Fibroblast of villous mesenchyme (primary cell): Measurements from ENCODE around the gene AQP9. TPM values are rescaled to one million over a fixed set of nuclear protein-coding genes. Genes with fewer than 3 reads are reported as not detected.

ENCODE experiments used
- DNase-seq: peaks from one replicate; pipeline ENCODE4 v3.0.0-alpha.2; 2010; ENCODE audit warnings: low read depth
- H3K4me3 ChIP-seq: 2 replicates; pipeline ENCODE4 v1.5.1; 2011; ENCODE audit warnings: low read depth, mild to moderate bottlenecking, low read length
- small RNA-seq: library from RNA; depleted of rRNA; stranded (forward); fragments of <200 nt; gene quantifications from one replicate; pipeline ENCODE3, GENCODE V24; 2012
- total RNA-seq: library from RNA; depleted of rRNA; stranded (reverse); fragments of >200 nt; gene quantifications from 2 replicates; pipeline ENCODE4 v1.2.3, GENCODE V29; 2012
- TF ChIP-seq, protein P1 (sequence below): IDR thresholded peaks from 2 replicates; pipeline ENCODE4 v1.5.1; 2012; ENCODE audit warnings: low read depth, mild to moderate bottlenecking, low read length; ENCODE audit not compliant: insufficient read depth

AQP9 gene
- total RNA-seq, 1 donor, result not detected

DNA sequence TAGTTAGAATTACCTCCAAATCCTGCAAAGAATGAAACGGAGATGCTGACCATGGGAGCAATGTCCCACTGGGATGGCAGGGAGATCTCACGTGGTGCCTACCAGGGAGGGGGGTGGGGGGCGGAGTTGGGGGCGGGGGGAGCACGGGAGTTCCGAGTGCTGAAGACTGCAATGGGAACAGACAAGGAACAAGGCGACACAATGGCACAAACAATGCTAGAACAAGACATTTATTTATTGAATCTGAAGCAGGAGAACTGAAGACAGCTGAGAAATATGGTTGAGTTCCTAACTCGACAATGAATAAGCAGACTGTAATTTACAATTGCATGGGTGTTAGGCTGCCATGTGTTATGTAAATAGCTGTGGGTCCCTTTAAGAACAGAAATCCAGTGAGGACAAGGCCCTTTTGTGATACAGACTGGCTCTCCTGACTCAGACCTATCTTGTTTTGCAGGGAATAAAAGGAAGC, 91.2 kb downstream of the AQP9 start:
- no peak overlapping the region for H3K4me3 ChIP-seq
- TF ChIP-seq, protein P1, sequence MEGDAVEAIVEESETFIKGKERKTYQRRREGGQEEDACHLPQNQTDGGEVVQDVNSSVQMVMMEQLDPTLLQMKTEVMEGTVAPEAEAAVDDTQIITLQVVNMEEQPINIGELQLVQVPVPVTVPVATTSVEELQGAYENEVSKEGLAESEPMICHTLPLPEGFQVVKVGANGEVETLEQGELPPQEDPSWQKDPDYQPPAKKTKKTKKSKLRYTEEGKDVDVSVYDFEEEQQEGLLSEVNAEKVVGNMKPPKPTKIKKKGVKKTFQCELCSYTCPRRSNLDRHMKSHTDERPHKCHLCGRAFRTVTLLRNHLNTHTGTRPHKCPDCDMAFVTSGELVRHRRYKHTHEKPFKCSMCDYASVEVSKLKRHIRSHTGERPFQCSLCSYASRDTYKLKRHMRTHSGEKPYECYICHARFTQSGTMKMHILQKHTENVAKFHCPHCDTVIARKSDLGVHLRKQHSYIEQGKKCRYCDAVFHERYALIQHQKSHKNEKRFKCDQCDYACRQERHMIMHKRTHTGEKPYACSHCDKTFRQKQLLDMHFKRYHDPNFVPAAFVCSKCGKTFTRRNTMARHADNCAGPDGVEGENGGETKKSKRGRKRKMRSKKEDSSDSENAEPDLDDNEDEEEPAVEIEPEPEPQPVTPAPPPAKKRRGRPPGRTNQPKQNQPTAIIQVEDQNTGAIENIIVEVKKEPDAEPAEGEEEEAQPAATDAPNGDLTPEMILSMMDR, result no peak
- DNase-seq, result no peak

DNA sequence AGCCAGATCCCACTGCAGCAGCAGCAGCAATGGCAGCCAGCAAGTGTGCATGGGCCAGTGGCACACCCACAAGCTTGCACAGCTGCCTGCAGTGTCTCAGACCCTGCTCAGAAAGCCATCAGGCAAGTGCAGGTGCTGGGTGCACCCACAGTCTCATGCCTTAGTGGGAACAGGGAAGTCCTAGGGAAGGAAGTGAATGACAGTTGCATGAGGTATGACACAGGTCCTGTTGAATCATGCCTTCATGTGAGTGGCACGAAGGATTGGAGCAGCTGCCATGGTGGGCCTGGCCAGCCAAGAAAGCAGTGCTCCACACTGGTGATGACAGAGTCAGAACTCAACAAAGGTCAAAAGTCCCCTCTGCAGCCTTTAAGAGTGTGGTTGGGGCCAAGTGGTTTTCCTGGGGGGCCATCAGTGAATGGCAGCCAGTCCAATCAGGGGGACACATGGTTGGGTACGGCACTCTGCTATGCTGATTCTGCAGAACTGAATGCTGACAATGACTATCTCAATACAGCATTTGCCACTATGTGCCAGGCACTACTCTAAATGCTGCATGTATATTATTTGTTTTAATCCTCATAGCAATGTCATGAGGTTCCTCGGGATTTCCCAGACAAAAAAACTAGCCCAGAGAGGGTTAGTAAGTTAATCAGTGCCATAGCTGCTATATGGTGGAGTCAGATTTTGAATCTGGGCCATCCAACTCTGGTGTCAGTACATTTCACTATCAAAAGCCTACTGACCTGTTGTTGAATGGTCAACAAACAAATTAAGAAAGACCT, 94.3 kb downstream of the AQP9 start:
- no peak overlapping the region for H3K4me3 ChIP-seq
- DNase-seq, result no peak
- TF ChIP-seq, protein P1, result no peak

DNA sequence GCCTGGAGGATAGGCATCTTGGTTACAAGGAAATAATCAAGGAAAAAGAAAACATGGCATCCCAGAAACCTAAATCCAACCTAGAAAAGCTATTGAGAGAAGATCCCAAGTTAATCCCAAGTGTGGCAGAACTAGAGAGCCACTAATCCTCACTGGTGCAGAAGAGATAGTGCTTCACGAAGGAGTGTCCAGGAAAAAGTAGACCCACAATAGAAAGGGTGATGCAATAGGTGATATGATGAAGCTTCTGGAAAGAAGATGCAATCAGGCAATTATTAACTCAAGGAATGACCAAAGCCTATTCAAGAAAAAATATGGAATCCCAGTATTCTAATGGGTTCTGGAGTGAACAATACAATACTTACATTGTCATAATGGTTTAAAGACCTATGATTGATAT, 95.2 kb downstream of the AQP9 start:
- no peak overlapping the region for H3K4me3 ChIP-seq
- no peak for DNase-seq
- TF ChIP-seq, protein P1, result no peak

Small RNA genes within 50 kb of the gene (small RNA-seq; reads per million reads assigned to genes)
- gene MTCO3P23, result not detected

Other genes with a start within 250 kb of the AQP9 start
- gene ALDH1A2, start 72.7 kb upstream of the AQP9 start, total RNA-seq, result 2.9 and 8.2 TPM in 2 replicates